Memory B cell (primary cell): ENCODE measurements around the gene GALNS.

ENCODE experiments used
- ATAC-seq: fragments of 150-1000 bp; cut with Tn5 transposase; 2 replicates; pipeline ENCODE4 v1.10.0; 2021; ENCODE audit warnings: low read depth, mild to moderate bottlenecking, moderate library complexity
- DNase-seq, 2 donors: peaks; one replicate each; pipeline ENCODE4 v3.0.0; 2022; ENCODE audit warnings: low spot score in 2 of 2
- H3K27ac Mint-ChIP-seq: one replicate; pipeline ENCODE4 v1.8.0; 2022; ENCODE audit warnings: mild to moderate bottlenecking, moderate library complexity, mixed read lengths
- H3K27me3 Mint-ChIP-seq: one replicate; pipeline ENCODE4 v1.8.0; 2022; ENCODE audit warnings: mixed read lengths
- H3K36me3 Mint-ChIP-seq: one replicate; pipeline ENCODE4 v1.8.0; 2022; ENCODE audit warnings: mild to moderate bottlenecking, mixed read lengths
- H3K4me1 Mint-ChIP-seq: one replicate; pipeline ENCODE4 v1.8.0; 2022; ENCODE audit warnings: mixed read lengths
- H3K4me3 Mint-ChIP-seq: one replicate; pipeline ENCODE4 v1.8.0; 2022; ENCODE audit warnings: mild to moderate bottlenecking, moderate library complexity, mixed read lengths
- H3K9me3 Mint-ChIP-seq: one replicate; pipeline ENCODE4 v1.8.0; 2022; ENCODE audit warnings: mixed read lengths

The GALNS gene

DNA sequence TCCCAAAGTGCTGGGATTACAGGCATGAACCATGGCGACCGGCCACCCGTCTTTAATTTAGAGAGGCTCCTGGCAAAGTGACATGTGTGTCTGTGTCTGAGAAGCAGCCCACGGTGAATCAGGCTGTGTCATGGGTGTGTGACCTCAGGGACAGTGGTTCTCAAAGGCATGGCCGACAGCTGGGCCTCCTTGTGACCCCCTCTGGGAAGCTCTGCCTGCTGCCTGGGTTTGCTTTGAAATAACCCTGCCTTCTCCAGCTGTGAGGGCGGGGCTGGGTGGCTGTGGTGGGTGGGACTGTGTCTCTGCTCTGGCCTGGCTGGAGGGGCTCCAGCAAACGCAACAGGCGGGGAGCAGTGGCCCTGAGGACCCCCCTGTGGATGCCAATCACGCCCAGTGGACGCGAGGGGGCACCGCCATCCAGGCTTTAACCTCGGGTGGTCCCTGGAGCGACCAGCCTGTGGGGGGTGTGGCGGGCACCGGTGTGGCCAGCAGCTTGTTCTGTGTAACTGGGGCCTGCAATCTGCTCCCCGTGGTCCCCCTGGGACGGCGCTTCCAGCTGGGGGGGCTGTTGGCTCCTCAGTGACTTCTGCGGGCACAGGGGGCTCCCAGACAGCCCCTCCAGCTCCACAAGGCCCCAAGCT lies 36.2 kb downstream of the GALNS start:
- Mint-ChIP-seq H3K9me3 (no peaks in the 10 kb centered on the region), H3K27ac (no peak overlapping the region), H3K4me3 (no peak overlapping the region), H3K36me3 (peaks cover 2% of the 10 kb centered on the region), H3K27me3 (no peaks in the 10 kb centered on the region), H3K4me1 (no peaks in the 10 kb centered on the region)
- ATAC-seq (no peak), DNase-seq (no peak)

DNA sequence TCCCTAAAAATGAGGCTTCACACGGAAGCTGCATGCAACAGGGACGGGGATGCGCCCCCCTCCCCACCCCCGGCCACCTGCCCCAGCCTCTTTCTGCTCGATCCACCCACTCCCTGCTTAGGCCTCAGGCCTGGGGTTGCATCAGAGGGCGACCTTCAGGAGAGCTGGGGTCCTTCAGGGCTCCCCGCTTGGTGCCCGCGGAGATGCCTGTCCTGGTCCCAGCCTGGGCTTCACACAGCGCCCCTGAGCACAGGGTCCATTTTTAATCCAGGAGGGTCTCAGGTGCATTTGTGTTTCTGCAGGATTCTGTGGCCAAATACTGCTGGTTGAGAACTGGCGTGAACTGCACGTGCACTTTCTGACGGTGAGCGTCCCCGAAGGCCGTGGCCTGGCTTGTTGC lies 37.6 kb downstream of the GALNS start:
- H3K4me3 Mint-ChIP-seq, result no peak overlapping the region
- no peaks in the 10 kb centered on the region for H3K27me3 Mint-ChIP-seq
- DNase-seq, result no peak
- no peaks in the 10 kb centered on the region for H3K9me3 Mint-ChIP-seq
- H3K4me1 Mint-ChIP-seq, result no peaks in the 10 kb centered on the region
- H3K27ac Mint-ChIP-seq, result no peak overlapping the region
- no peak for ATAC-seq
- peaks cover 2% of the 10 kb centered on the region for H3K36me3 Mint-ChIP-seq

DNA sequence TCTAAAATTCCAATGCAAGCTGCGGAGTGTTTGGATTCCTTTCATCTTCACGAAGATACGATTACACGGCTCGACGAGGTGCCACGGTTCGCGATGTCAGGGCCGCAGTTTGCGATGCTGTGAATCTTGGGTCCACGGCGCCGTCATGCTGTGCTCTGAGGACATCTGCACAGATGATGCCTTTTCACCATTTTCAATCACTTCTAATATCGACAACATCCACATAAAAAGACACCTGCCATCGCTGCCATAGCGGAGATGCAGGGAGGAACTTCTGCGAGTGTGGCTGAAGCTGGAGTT lies 38.2 kb downstream of the GALNS start:
- no peaks in the 10 kb centered on the region for H3K4me1 Mint-ChIP-seq
- no peak overlapping the region for H3K4me3 Mint-ChIP-seq
- no peaks in the 10 kb centered on the region for H3K9me3 Mint-ChIP-seq
- no peaks in the 10 kb centered on the region for H3K27me3 Mint-ChIP-seq
- H3K36me3 Mint-ChIP-seq, result peaks cover 2% of the 10 kb centered on the region
- ATAC-seq, result no peak
- no peak overlapping the region for H3K27ac Mint-ChIP-seq
- DNase-seq, result no peak

DNA sequence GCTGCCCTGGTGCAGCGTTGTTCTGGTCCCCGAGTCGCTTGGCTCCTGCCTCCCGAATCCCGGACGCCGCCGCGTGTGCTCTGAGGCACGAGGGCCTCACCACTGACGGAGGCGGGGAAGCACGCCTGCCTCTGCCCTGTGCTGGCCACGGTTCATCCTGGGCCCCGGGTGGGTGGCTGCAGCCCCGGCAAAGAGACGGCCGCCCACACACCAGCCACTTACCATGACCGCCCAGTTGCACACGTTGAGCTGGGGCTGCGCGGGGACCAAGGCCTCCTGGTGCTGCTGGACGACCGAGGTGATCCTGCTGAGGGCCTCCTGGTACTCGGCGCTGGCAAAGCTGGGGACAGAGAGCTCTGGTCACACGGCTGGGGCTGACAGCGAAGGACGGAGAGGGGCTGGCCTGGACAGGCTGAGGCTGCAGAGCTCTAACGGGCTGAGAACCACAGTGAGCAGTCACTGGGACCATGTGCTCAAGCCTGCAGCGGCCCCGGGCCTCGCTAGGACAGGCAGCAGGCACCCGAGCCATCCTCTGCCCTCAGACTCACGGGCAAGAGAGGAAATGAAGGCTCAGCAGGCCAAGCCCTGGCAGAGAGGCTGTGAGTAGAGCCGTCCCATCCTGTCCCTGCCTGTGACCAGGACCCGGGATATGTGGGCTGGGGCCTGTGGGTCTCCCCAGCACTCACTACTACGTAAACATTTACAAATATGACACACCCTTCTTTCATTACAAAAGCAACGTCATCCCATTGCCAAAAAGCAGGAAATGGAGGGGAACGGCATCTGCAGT lies 38.8 kb downstream of the GALNS start:
- no peaks in the 10 kb centered on the region for H3K27me3 Mint-ChIP-seq
- no peaks in the 10 kb centered on the region for H3K9me3 Mint-ChIP-seq
- peaks cover under 1% of the 10 kb centered on the region for H3K36me3 Mint-ChIP-seq
- no peaks in the 10 kb centered on the region for H3K4me1 Mint-ChIP-seq
- ATAC-seq (no peak), DNase-seq (no peak)
- no peak overlapping the region for H3K27ac Mint-ChIP-seq
- H3K4me3 Mint-ChIP-seq, result no peak overlapping the region

DNA sequence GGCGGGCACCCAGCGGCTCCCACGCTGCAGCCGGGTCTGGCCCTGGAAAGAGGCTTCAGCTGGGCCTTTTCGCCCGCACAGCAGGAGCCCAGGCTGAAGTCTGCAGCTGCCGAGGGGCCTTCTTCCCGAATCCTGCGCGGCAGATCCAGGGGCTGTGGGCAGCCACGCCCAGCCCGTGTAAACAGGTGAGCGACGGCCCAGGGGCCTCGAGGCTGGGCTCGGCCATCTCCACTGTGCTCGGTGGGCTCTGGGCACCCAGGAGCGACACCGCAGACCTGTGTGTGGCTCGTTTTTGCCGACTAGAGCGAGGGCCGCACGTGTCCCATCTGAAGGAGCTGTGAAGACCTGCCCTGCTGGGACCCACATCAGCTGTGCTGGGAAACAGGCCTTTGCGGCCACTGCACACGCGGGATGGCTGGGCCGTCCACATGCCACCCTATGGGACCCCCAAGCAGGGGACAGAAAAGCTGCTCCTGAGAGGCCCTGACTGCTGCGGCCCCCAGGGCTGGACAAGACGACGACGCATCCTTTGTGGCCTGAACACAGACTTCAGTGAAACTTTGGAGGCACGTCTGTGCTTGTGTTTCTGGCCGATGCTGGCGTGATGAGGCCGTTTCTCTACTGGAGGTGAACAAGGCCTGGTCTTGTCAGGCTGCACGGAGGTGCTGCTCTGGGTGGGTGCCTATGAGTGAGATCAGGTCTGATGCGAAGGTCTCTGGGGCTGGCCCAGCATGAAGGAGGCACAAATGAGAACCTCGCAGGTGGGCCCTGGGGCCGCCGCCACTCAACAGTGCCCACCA lies 39.8 kb downstream of the GALNS start:
- no peak overlapping the region for H3K27ac Mint-ChIP-seq
- H3K36me3 Mint-ChIP-seq, result no peaks in the 10 kb centered on the region
- peaks cover 5% of the 10 kb centered on the region for H3K4me1 Mint-ChIP-seq
- no peak for ATAC-seq
- H3K4me3 Mint-ChIP-seq, result no peak overlapping the region
- no peaks in the 10 kb centered on the region for H3K27me3 Mint-ChIP-seq
- H3K9me3 Mint-ChIP-seq, result no peaks in the 10 kb centered on the region
- no peak for DNase-seq

DNA sequence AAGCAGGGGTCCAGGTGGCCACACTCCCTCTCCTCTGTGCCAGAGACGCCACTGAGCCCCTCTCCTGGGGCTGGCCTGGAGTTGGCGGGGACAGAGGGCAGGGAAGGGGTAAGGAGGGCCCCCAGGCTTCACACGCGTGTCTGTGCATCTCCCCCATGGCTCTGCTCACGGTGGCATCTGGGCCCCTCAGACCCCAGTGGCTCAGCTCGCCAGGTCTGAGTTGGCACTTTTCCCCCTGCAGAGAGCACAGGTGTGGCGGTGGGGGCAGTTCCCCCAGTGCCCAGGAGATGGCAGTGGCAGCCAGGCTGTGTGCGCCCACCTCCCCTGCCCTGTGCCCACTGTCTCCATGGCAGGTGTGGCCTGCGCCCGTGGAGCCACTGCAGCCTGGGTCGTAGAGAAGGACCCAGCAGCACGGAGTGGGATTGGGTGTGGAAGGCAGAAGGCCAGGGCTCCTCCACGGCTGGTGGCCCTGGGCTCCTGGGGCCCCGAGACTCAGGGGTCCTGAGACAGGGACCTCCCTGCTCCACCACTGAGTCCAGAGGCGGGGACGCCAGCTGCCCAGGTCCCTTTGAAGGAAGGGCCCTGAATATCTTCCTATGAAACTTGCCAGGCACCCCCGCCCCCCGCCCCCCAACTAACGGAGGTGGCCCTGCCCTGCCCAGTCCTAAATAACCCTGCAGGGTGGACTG lies 40.7 kb downstream of the GALNS start:
- DNase-seq (peak; percentile 55 to 67), ATAC-seq (peak; percentile 20)
- no peak overlapping the region for H3K4me3 Mint-ChIP-seq
- no peaks in the 10 kb centered on the region for H3K9me3 Mint-ChIP-seq
- no peaks in the 10 kb centered on the region for H3K36me3 Mint-ChIP-seq
- no peak overlapping the region for H3K27ac Mint-ChIP-seq
- H3K27me3 Mint-ChIP-seq, result no peaks in the 10 kb centered on the region
- H3K4me1 Mint-ChIP-seq, result peaks cover 6% of the 10 kb centered on the region

DNA sequence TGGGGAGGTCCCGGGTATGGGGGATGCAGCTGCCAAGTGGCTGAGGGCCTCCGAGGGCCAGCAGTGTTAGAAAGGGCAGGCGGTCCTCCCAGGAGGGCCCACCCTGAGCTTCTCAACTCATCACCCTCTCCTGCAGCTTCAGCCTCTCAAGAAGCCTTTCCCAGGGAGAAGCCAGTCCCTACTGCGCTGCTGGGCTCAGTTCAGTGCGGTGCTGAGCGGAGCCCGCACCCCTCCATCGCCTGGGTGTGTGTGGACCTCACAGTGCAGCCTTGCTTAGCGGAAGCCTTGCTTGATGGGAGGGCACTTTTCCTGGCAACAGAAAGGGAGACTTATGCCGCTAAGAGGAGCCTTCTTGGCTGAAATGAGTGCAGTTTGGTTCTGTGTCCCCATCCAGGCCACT lies 41.5 kb downstream of the GALNS start:
- H3K27me3 Mint-ChIP-seq, result no peaks in the 10 kb centered on the region
- H3K4me3 Mint-ChIP-seq, result no peak overlapping the region
- no peak overlapping the region for H3K27ac Mint-ChIP-seq
- ATAC-seq (no peak), DNase-seq (no peak)
- H3K9me3 Mint-ChIP-seq, result no peaks in the 10 kb centered on the region
- H3K4me1 Mint-ChIP-seq, result peaks cover 8% of the 10 kb centered on the region
- no peaks in the 10 kb centered on the region for H3K36me3 Mint-ChIP-seq

DNA sequence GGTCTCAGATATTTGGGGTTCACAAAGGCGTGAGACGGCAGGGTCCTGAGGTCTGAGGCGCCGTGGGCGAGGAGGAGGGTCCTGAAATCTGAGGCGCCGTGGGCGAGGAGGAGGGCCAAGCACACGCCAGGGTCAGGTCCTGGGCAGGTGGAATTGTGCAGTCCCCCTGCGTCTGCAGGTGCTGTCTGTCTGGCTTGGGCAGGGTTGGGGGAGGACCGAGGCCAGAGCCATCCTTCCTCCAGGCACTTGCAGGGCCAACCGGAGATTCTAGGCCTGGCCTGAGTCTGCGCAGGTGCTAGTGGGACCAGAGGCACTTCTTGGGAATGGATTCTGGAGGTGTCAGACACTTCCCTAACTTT lies 42.6 kb downstream of the GALNS start:
- Mint-ChIP-seq H3K27me3 (no peaks in the 10 kb centered on the region), H3K9me3 (no peaks in the 10 kb centered on the region), H3K4me3 (no peak overlapping the region), H3K27ac (no peak overlapping the region), H3K4me1 (peaks cover 11% of the 10 kb centered on the region), H3K36me3 (peaks cover under 1% of the 10 kb centered on the region)
- ATAC-seq (no peak), DNase-seq (no peak)

DNA sequence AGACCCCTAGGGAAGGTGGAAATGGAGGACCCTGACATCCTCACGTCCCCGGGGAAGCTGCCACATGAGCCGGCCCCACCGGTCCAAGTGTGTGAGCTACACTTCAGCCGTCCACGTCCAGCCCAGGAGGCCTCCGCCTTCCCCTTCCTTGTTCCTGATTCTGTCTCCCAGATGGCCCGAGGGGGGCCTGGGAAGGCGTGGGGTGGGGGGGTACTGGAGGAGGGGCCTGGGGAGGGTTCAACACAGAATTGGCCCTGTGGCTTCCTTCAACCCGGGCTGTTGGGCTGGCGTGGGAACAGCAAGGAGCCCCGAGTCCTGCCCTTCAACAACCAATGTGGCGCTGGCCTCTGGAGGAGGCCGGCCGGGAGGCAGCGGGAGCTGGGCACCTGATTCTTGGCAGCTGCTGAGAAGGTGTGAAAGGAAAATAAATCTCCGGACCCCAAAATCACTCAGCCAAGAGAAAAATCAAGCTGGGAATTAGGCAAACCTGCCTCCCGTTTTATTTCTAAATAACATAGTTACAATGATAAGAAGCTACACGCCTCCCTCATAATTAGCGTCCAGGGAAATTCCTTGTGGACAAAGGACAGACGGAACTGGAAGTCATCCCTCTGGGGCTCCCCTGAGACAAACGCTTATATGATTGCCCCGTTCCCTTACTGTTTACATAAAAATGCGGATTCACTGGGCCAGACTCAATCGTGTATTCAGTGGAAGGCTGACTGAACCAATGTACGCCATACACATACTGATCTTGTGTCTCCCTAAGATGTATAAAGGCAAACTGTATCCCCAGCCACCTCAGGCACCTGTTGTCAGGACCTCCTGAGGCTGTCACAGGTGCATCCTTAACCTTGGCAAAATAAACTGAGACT lies 43.2 kb downstream of the GALNS start:
- no peaks in the 10 kb centered on the region for H3K9me3 Mint-ChIP-seq
- no peak for DNase-seq
- no peak overlapping the region for H3K4me3 Mint-ChIP-seq

DNA sequence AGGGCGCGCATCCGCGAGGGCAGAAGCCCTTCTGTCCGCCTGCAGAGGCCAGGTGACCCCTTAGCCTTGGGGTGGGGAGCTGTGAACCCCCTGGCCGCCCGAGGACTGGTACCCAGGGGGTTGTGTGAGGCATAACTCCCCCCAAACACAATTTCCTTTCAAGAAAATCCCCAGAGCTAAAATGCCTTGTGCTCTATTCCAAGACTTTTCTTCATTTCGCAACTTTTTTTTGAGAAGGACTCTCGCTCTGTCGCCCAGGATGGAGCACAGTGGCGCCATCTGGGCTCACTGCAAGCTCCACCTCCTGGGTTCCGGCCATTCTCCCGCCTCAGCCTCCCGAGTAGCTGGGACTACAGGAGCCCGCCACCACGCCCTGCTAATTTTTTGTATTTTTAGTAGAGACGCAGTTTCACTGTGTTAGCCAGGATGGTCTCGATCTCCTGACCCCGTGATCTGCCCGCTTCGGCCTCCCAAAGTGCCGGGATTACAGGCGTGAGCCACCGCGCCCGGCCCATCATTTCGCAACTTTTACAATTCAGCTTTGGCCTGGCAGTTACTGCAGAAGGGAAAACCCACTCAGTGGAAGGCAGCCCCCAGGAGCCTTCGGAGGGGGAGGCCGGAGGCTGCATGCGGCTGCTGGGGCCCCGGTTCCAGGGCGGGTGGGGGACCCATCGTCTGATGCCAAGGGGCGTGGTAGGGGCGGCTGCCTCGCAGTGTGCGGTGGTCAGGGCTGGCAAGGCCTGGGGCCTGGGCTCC lies 44.1 kb downstream of the GALNS start:
- peak overlapping the region; percentile 50 for H3K27ac Mint-ChIP-seq
- peaks cover 13% of the 10 kb centered on the region for H3K4me1 Mint-ChIP-seq
- peaks cover 1% of the 10 kb centered on the region for H3K36me3 Mint-ChIP-seq
- ATAC-seq, result no peak
- no peaks in the 10 kb centered on the region for H3K27me3 Mint-ChIP-seq
- H3K4me3 Mint-ChIP-seq, result peak overlapping the region; percentile 79
- H3K9me3 Mint-ChIP-seq, result no peaks in the 10 kb centered on the region
- no peak for DNase-seq

More for the DNA sequence above, 43.2 kb downstream of the GALNS start:
- H3K27ac Mint-ChIP-seq, result no peak overlapping the region
- no peaks in the 10 kb centered on the region for H3K27me3 Mint-ChIP-seq
- no peak for ATAC-seq
- H3K36me3 Mint-ChIP-seq, result peaks cover 1% of the 10 kb centered on the region
- H3K4me1 Mint-ChIP-seq, result peaks cover 13% of the 10 kb centered on the region

DNA sequence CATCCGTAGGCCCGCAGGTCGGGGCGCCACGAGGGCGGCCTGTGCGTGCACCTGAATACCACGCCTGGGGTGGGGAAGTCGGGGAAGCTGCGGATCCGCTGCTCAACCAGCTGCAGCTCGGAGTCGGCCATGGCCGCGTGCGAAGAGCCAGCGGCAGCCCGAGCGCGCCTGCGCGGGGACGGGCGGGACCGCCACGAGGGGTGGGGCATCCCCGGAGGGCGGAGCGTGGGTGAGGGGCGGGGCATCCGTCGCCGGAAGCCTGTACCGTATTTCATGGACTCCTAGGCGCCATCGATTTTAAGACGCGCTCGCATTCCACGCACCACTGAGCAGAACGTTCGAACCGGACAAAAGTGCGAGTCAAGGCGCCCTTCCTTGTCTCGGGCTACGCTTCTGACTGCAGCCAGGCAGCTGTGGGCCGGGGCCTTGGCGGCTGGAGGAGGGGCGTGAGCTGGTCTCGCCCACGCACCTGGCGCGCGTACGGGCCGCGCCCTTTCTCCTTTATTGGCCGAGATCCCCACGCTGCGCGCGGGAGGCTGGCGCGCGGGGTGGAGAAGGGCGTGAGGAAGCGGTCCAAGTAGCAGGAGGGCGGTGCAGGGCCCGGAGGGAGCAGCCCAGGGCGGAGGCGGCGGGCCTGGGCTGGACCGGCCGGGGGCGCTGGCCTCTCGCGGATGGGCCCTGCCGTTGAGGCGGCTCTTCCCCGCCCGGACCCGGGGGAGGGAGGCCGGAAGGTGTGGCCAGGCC lies 44.8 kb downstream of the GALNS start, which contains the start of gene APRT:
Gene APRT, minus strand, starts transcription at position 160 of the 744 bp plus-strand sequence. Its CDS starts 29 bp downstream, at position 131.
- Mint-ChIP-seq H3K27ac (peak within 1 kb of the TSS; percentile 91), H3K36me3 (peaks cover 1% of the 10 kb centered on the region), H3K4me1 (peaks cover 13% of the 10 kb centered on the region), H3K9me3 (no peaks in the 10 kb centered on the region), H3K4me3 (peak within 1 kb of the TSS; percentile 99), H3K27me3 (no peaks in the 10 kb centered on the region)
- ATAC-seq, result peak; percentile 82
- DNase-seq, result peak; percentile 99 to 100
